T-helper 9 cell (primary cell): Measurements from ENCODE around the gene DGKG.

Source experiments
- DNase-seq: peaks from one replicate; pipeline ENCODE4 v3.0.0-alpha.2; 2020

Gene DGKG

DNA sequence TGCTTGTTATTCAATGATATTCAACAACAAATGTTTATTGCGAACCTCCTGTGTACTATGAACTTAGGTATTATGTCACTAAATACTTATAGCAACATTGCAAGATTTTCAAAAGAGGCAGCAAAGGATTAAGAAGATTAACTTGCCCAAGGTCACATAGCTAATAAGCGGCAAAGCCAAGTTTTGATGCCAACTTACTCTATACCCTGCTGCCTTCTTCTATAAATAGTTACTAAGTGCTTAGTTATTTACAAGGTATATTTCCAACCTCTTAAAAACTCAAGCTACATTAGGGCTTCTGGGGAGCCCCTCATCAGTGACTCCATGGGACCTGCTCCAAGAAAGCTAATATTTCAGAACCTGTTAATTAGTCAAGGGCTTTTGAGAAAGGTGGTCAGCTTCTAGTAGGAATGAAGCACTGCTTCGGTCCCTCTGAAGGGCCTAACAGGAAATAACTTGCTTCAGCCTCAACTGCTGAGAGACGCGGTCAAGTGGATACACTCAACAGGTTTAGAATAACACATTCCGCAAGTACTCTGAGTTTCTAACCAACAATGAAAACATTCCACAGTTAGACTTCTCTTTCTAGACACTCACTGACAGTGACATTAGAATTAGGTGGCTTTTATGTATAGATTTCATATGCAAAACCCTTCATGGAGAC lies 125.5 kb downstream of the DGKG start:
- no peak for DNase-seq

- no peak for DNase-seq
Measured at GRCh38 chr3:186235554-186235953, 126.5 kb downstream of the DGKG start.

DNA sequence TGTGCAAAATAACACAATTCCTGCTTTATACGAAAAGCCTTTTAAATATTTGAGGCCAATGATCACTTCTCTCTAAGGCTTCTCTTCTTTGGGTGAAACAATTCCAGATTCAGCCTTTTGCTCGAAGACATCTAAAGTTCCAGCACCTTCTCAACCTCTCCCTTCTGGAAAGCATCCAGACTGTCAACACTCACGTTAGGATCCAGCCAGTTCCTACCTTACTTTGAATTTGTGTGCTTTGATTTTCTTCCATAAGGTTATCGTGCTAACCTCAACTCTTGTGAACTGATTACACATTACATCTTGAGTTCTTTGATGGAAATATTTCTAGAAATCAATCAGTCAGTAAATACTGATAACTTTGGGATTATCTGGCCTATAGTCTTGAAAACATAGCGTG lies 127.9 kb downstream of the DGKG start:
- DNase-seq, result no peak

DNA sequence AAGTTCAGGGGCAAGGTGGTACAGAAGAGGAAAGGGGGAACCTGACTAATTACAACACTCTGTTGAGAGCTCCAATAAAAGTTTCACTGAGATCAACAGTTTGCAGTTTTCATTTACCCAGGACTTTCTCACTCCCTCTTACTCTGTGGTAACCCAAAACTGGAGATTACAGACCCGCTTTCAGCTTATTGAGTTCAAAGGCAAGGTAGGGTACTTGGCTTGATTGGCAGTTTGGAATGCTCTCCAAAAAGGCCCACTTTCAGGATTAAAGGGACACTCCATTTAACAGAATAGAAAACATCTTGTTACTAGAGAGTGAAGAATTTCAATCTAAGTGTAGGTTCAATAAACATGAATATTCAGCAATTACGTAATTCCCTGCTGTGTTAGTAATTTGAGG lies 135.6 kb downstream of the DGKG start:
- no peak for DNase-seq

- DNase-seq, result no peak
Measured at GRCh38 chr3:186225603-186226002, 136.4 kb downstream of the DGKG start.

- no peak for DNase-seq
Measured at GRCh38 chr3:186224041-186224610, 137.9 kb downstream of the DGKG start.

GRCh38 chr3:186223476-186223875 lies 138.6 kb downstream of the DGKG start:
- no peak for DNase-seq

DNA sequence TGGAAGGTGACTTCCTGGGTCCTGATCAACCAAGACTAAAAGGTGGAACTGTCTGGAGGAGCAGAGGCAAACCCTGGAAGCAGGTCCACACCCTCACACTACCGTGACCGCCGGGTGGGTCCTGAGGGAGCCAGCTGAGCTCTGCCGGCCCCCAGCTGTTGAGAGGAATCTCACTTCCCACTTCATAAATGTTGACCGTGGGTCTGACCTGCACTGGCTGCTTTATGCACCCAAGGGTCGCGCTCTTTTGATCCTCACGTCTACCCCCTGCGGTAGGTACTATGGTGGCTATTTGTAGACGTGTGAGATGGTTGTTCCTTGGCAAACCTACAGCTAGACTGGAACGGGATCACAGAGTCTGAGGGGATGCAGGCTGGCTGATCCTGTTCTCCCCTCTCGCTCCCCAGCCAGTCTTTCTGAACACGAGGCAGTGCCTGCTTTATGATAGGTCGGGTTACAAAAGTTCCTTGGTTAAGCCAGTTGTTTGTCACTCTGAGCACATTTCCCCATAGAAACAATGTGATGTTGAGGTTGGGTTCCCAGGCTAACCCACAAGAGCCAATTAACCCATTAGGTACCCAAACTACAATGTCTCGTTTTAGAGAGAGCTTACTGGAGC lies 140.2 kb downstream of the DGKG start:
- no peak for DNase-seq

DNA sequence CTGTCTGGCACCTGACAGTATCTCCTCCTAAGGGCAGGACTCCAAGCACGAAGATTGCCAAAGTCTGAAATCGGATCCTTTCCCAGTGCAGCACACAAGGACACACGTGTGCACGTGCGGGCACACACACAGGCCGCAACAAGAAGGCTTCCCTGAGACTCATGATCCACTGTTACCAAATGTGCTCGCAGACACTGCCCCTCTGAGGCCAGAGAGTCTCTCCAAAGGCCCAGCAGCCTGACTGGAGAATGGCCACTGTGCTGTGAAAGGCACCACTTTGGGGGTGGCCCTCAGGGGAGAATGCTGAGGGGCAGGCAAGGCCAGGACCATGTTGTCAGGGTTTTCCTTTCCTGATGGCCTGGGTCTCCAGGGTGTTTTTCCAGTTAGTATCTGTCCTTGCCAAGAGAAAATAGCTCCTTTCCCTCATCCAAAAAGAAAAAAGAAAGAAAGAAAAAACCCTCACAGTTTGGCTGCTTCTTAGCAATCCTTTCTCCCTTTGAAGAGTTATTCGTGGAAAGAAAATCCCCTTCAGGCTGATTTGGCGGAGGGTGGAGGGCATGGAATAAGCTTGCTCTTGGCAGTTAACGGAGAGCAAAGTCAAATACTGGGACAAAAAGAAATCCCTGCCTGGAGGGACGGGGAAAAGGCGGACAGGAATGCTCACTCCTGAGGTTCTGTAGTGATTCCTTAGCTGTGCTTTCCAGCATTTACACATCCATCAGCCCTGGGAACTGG lies 141.0 kb downstream of the DGKG start:
- DNase-seq, result no peak

- no peak for DNase-seq
Measured at GRCh38 chr3:186220365-186220764, 141.7 kb downstream of the DGKG start.

- DNase-seq, result no peak
Measured at GRCh38 chr3:186219211-186219638, 142.8 kb downstream of the DGKG start.

GRCh38 chr3:186218421-186218820 lies 143.6 kb downstream of the DGKG start:
- DNase-seq, result no peak

GRCh38 chr3:186217820-186218164 lies 144.2 kb downstream of the DGKG start:
- DNase-seq, result no peak

DNA sequence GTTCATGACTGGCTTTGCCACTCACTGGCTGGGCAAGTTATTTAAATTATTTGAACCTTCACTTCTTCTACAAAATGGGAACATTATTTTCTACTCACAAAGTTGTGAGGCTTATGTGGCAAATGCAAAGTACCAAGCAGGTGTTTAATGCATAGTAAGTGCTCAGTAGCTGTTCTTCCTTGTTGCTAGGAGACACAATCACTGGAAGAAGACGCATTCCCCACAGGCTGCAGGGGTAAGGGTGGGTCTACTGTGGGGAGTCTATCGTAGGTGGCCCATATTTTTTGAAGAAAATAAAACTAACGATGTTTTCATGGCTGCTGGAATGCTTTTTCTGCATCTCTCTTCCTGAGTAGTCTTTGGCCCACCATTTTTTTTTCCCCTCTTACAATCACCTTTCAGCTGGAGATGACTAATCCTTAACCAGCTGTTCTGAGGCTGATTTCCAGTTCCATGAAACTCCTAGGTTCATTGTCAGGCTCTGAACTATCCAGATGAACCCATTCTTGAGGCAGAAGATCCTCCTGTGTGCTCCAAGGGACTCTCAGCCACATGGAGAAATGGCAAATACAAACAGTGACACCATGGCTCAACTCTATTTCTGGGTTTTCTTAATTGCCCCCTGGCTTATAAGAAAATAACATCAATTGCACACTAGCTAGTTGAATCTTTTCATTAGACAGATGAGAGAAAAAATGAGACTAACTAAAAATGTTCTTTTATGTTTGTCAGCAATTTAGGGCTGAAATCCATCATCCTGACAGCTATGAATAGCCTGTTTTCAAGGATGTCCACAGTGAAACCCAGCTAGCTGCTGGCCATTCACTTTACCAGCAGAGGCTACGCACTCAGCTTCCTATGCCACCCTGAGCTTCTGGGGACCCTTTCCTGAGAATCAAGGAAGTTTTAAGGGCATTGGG lies 144.9 kb downstream of the DGKG start:
- DNase-seq, result no peak

GRCh38 chr3:186214670-186215069 lies 147.4 kb downstream of the DGKG start:
- DNase-seq, result no peak

DNA sequence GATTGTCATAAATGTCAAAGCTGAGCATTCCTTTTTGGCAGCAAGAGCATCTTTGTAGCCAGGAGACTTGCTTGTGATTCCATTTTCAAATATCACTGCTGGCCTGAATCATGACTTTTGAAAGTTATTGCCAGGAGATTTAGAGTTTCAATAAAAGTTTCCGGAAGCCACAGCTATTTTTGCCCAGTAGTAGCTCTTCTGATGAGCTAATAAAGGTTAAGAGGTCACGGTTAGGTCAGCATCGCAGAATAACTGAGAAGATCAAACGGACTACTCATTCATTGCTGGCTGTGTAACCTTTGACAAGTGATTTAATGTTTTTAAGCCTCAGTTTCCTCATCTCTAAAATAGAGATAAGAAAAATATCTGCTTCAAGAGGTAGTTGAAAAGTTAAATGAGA lies 148.1 kb downstream of the DGKG start:
- no peak for DNase-seq

DNA sequence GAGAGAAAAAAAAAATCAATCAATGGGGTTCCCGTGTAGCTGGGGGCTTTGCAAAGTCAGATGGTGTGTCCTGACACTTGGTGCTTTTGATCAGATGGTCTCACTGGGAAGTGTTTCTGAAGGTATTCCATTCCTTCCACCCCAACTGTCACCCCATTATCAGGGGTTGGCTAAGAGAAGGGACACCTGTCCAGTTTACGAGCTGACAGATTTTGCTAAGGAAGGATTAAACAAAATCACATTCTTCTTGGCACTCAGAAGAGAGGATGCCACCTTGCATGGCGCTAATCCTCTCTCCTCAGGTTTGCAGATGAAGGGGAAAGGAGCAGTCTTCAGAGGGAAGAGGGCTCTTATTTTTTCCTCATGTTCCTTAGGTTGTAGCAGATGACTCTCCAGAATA lies 149.4 kb downstream of the DGKG start:
- DNase-seq, result no peak

GRCh38 chr3:186210852-186211500 lies 151.1 kb downstream of the DGKG start:
- no peak for DNase-seq

GRCh38 chr3:186209810-186210752 lies 152.0 kb downstream of the DGKG start:
- DNase-seq, result no peak

DNA sequence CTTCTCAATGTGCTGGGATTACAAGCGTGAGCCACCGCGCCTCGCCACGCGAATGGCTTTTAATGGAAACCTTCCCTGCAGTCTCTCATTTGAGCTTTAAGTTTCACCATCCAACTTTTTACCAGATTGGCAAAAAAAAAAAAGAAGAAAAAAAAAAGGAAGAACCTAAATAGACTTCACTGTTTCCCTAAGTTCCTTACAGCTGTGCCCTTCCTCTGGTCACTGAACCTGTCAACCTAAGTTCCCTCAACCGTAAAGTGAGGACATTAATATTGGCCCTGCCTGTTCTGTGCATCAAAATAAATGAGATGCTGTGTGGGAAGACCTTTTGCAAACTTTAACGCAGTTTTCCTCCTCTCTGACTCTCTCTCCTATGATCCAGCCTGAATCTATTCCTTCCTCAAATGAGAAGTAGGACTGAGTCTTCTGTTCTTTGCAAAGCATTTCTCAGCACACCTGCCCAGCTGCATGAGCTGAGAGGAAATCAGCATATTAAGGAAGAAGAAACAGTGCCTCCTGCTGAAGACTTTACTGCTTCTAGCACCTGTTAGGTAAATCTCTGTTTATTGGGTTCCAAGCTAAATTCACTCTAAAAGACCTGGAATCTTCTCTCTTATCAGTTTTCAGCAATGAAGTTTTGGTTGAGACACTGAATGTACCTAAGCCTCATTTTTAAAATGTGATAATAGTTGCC lies 153.6 kb downstream of the DGKG start:
- DNase-seq, result no peak
